SJCRH30 (cell line): ENCODE results near the gene SEZ6L2. TPM values are rescaled to one million over a fixed set of nuclear protein-coding genes. Genes with fewer than 3 reads are reported as not detected.
"Not testable (repeated sequence)": the region's sequence is repeated elsewhere in the genome, so short reads cannot be mapped to it uniquely, and the experiment has no call there.

ENCODE experiments used
- DNase-seq, 2 experiments: peaks; one replicate each; pipeline ENCODE4 v3.0.0-alpha.2; 2015 to 2020
- H3K27ac ChIP-seq: fragments of 250-450 bp; sonication (Bioruptor Pico); 2 replicates; pipeline ENCODE4 v1.5.1; 2020; ENCODE audit warnings: mild to moderate bottlenecking, moderate library complexity
- H3K27me3 ChIP-seq: fragments of 250-450 bp; sonication (Bioruptor Pico); 2 replicates; pipeline ENCODE4 v1.5.1; 2020; ENCODE audit warnings: mild to moderate bottlenecking, moderate library complexity
- H3K36me3 ChIP-seq: fragments of 250-450 bp; sonication (Bioruptor Pico); 2 replicates; pipeline ENCODE4 v1.5.1; 2020; ENCODE audit warnings: mild to moderate bottlenecking, moderate library complexity
- H3K4me1 ChIP-seq: fragments of 250-450 bp; sonication (Bioruptor Pico); 2 replicates; pipeline ENCODE4 v1.5.1; 2020; ENCODE audit warnings: mild to moderate bottlenecking, moderate library complexity
- H3K4me3 ChIP-seq: fragments of 250-450 bp; sonication (Bioruptor Pico); 2 replicates; pipeline ENCODE4 v1.5.1; 2020; ENCODE audit warnings: mild to moderate bottlenecking, moderate library complexity
- H3K9me3 ChIP-seq: fragments of 250-450 bp; sonication (Bioruptor Pico); replicated peaks from 2 replicates; pipeline ENCODE4 v1.5.1; 2020; ENCODE audit warnings: mild to moderate bottlenecking, moderate library complexity
- total RNA-seq: library from RNA; depleted of rRNA; stranded (reverse); fragments of >200 nt; shearing (Covaris generic); gene quantifications from 2 replicates; pipeline ENCODE4 v1.2.3, GENCODE V29; 2014; rRNA removed

SEZ6L2 gene
- total RNA-seq, result not detected in 2 replicates

DNA sequence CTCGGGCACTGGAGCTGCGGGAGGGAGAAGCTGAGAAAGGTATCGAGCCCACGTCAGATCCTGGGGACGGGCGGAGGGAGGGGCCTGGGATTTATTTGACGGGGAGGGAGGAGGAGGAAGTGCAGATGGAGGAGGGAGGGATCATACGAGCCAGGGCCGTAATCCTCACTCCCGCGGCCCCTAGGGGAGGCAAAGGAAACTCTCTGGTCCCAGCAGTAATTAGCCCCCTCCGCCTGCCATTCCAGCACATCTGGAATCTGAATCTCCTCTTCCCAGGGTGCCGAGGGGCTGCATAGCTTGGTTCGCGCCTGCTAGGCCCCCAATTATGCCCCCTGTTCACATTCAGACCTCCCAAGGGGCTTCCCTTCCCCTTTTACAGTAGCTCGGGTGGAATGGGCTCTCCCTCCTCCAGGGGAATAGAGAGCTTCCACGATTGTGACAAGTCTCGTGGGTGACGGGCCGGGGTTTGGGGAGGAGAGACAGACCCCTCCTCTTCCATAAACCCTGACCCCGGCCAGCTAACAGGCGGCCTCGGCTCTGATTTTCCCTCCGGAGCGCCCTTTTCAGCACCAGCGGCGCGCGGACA is at the start of gene SEZ6L2:
TSS of gene SEZ6L2 (minus strand) at position 35 of the 586 bp plus-strand sequence. CDS start 531 bp downstream, outside the sequence.
- Histone ChIP-seq H3K36me3 (no peaks in the 10 kb centered on the region), H3K27me3 (no peaks in the 10 kb centered on the region), H3K27ac (no peak within 1 kb of the TSS), H3K9me3 (no peaks in the 10 kb centered on the region), H3K4me1 (no peaks in the 10 kb centered on the region), H3K4me3 (peak within 1 kb of the TSS; percentile 50)
- no peak for DNase-seq

DNA sequence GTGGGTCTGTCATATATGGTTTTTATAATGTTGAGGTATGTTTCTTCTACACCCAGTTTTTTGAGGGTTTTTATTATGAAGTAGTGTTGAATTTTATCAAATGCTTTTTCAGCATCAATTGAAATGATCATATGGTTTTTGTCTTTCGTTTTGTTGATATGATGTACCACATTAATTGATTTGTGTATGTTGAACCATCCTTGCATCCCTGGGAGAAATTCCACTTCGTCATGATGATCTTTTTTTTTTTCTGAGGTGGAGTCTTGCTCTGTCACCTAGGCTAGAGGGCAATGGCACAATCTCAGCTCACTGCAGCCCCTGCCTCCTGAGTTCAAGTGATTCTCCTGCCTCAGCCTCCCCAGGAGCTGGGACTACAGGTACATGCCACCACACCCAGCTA is 48.5 kb upstream of the SEZ6L2 start:
- H3K27me3 ChIP-seq, result no peaks in the 10 kb centered on the region
- H3K4me1 ChIP-seq, result peaks cover 13% of the 10 kb centered on the region
- no peak overlapping the region for H3K4me3 ChIP-seq
- no peak for DNase-seq
- no peak overlapping the region for H3K27ac ChIP-seq
- H3K36me3 ChIP-seq, result no peaks in the 10 kb centered on the region
- no peaks in the 10 kb centered on the region for H3K9me3 ChIP-seq

DNA sequence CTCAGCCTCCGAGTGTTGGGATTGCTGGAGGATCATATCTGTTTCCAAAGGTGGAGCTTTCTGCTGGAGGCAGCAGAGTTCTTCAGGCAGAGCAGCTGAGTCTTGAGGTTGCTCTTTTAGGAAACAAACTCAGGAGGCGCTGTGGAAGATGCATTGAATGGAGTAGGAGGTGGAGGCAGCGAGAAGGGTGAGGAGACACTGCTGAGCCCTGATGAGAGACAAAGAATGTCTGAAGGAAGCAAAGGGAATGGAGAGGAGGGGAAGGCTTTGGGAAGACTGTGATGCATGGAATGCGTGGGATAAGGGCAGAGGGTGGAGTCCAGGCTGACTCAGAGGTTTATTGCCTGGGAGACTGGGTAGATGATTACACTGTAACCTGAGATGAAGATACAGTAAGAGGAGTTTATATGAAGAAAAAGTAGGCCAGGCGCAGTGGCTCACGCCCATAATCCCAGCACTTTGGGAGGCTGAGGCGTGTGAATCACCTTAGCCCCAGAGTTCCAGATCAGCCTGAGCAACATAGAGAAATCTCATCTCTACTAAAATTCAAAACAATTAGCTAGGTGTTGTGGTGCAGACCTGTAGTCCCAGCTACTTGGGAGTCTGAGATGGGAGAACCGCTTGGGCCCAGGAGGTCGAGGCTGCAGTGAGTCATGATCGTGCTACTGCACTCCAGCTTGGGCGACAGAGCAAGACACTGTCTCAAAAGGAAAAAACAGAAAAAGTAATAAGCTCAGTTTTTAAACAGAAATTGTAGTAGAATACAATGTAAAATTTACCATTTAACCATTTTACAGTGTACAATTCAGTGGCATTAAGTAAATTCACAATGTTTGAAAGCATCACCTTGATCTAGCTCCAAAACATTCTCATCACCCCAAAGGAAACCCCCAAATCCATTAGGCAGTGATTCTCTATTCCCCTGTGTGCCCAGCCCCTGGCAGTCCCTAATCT is 44.8 kb upstream of the SEZ6L2 start:
- H3K27me3 ChIP-seq, result no peaks in the 10 kb centered on the region
- peak; percentile 76 to 86 for DNase-seq
- no peaks in the 10 kb centered on the region for H3K36me3 ChIP-seq
- H3K27ac ChIP-seq, result peak overlapping the region; percentile 33
- H3K4me3 ChIP-seq, result peak overlapping the region; percentile 35
- peaks cover 13% of the 10 kb centered on the region for H3K4me1 ChIP-seq
- H3K9me3 ChIP-seq, result no peaks in the 10 kb centered on the region; the same call in 1 of the 2 replicates

DNA sequence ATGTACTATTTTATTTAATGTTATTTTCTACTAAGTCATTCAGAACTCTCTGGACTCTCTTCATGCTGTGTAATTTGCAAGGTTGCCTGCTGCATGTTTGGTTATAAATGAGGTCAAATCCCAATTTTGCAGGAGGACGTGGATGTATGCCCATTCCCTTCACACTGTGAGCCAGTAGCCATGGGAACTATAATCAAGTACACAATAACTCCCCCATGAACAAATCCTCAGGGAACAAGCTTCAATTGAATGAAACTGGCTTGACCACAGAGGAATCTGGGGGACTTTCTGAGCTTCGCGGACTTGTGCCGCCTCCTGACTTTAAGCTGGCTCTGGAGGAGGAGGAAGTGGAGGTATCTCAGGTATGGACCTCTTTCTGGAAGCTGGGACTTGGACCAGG is 41.3 kb upstream of the SEZ6L2 start:
- Histone ChIP-seq H3K4me3 (no peak overlapping the region), H3K27ac (no peak overlapping the region), H3K27me3 (no peaks in the 10 kb centered on the region), H3K4me1 (peaks cover 13% of the 10 kb centered on the region), H3K9me3 (no peaks in the 10 kb centered on the region; the same call in 1 of the 2 replicates), H3K36me3 (no peaks in the 10 kb centered on the region)
- no peak for DNase-seq

DNA sequence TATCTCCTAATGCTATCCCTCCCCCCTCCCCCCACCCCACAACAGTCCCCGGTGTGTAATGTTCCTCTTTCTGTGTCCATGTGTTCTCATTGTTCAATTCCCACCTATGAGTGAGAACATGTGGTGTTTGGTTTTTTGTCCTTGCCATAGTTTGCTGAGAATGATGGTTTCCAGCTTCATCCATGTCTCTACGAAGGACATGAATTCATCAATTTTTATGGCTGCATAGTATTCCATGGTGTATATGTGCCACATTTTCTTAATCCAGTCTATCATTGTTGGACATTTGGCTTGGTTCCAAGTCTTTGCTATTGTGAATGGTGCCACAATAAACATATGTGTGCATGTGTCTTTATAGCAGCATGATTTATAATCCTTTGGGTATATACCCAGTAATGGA is 32.4 kb upstream of the SEZ6L2 start:
- not testable (repeated sequence) for H3K36me3 ChIP-seq, DNase-seq, H3K4me1 ChIP-seq, H3K27me3 ChIP-seq, H3K9me3 ChIP-seq, H3K27ac ChIP-seq, H3K4me3 ChIP-seq

DNA sequence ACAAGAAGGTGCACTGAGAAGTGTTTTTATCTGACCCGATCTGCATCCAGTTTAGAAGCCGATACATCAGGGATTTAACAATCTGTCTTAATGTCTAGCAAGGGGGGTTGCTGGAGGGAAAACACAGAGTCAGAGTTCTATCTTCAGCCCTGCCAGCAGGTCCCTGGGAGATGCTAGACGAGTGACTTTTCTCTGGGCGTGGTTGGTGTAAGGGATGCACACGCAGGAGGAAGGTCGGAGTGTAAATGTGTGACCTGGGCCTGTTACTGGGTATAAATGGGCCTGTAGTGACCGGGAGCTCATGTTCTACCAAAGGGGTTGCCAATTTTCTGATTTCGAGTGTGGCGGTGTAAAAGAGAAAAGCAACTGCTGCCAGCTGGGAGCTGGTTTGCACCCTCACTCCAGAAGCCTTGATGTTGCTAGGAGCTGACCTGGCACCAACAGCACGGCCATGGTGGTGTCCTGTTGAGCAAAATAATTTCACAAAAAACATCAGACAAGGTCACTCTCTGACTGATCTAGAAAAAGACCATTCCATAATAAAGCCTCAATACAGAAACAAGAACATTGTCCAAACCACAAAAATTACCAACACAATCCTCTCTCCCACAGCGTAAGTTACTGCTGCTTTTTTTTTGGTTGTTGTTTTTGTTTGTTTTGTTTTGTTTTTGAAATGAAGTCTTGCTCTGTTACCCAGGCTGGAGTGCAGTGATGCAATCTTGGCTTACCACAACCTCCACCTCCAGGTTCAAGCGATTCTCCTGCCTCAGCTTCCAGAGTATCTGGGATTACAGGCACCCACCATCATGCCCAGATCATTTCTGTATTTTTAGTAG is 27.9 kb upstream of the SEZ6L2 start:
- H3K27ac ChIP-seq, result no peak overlapping the region; the same call in 1 of the 2 replicates
- H3K9me3 ChIP-seq, result no peaks in the 10 kb centered on the region
- H3K36me3 ChIP-seq, result no peaks in the 10 kb centered on the region
- DNase-seq, result no peak
- H3K4me1 ChIP-seq, result peaks cover 3% of the 10 kb centered on the region; the same call in 1 of the 2 replicates
- no peaks in the 10 kb centered on the region for H3K27me3 ChIP-seq
- peak overlapping the region; percentile 89 for H3K4me3 ChIP-seq

DNA sequence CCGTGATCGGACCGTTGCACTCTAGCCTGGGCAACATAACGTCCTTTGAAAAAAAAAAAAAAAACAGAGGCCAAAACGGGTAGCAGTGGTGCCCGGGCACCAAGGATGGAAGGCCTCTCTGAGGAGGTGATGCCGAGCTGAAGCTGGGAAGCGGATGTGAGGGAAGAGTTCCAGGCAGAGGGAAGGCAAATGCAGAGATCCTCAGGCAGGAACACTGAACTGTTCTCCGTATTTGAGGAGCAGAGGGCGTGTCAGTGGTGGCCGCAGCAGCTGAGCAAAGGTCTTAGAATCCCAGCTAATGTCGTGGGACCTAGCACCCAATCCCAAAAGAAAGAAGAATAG is 27.3 kb upstream of the SEZ6L2 start:
- Histone ChIP-seq H3K36me3 (no peaks in the 10 kb centered on the region), H3K27ac (peak overlapping the region; percentile 76), H3K4me1 (peaks cover 3% of the 10 kb centered on the region; the same call in 1 of the 2 replicates), H3K27me3 (no peaks in the 10 kb centered on the region), H3K4me3 (peak overlapping the region; percentile 89), H3K9me3 (no peaks in the 10 kb centered on the region)
- peak; percentile 45 to 65 for DNase-seq

DNA sequence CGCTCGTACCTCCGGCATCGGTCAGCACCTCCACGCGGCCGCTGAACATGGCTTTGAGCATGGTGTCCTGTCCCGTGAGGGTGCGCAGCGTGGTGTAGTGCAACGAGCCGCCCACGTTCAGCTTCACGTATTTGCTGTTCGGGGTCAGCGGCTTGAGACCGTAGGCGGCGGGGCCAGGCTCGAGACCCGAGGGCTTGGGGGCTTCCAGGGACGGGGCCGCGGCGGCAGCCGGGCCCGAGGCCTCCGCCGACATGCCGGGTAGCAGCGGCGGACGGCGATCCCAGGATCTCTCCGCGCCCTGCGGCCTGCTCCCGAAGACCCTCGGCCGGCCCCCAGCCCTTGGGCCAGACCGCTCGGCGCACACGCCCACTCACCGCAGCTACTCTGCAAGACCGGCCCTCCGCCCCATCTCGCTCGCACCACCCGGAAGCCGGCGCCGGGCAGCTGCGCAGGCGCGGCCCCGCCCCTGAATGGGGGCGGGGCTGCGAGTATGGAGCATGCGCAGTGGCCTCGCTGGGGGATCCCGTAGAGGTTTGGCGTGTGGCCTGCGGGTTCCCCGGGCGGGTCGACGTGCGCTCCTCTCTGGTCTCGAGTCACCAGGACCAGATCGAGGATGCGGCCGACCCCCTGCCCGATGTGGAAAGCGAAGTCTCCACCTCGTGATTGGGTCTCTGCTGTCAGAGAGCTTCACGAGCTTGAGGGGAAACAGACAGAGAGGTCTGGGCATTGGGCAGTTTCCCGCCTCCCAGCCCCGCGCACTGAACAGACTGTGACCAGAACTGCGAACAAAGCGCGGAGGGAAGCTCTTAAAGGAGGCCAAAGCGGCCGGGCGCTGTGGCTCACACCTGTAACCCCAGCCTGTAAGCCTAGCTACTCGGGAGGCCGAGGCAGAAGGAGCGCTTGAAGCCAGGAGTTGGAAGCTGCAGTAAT is 26.7 kb upstream of the SEZ6L2 start, which contains the start of gene KCTD13:
TSS of gene KCTD13 (minus strand) at position 446 of the 930 bp plus-strand sequence. CDS start at position 253, 193 bp downstream.
- no peaks in the 10 kb centered on the region for H3K27me3 ChIP-seq
- H3K4me3 ChIP-seq, result peak within 1 kb of the TSS; percentile 89
- no peaks in the 10 kb centered on the region for H3K9me3 ChIP-seq
- DNase-seq, result peak; percentile 79 to 89
- H3K36me3 ChIP-seq, result no peaks in the 10 kb centered on the region
- peak within 1 kb of the TSS; percentile 76 for H3K27ac ChIP-seq
- H3K4me1 ChIP-seq, result peaks cover 3% of the 10 kb centered on the region; the same call in 1 of the 2 replicates

DNA sequence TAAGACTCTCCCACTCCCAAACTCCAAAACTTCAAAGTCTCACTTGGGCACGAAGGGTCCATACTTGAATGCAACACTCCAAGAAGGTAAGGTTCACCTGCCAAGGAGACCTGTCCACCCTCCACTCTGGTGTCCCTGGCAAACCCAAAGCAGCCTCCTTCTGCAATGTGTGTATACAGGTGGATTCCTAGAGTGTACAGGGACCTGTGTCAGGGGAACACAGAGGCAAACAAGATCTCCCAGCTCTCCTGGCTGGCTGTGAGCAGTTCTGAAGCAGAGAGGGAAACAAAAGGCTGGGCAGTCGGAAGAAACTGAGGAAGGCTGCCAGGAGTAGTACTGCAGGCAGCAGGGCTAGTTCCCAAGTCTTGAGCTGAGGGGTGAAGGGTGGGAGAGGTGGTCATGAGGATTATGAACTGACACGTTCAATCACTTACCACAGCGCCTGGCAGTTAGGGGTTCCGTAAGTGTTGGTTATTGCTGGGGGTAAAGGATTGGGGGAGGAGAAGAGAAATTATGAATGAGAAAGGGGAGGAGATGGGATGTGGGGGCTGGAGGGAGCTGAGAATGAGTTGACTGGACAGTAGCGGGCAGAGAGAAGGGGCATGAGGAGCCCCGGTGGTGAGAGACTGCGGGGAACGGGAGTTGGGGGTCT is 25.9 kb upstream of the SEZ6L2 start:
- Histone ChIP-seq H3K9me3 (no peaks in the 10 kb centered on the region), H3K4me3 (peak overlapping the region; percentile 89), H3K4me1 (peaks cover 3% of the 10 kb centered on the region; the same call in 1 of the 2 replicates), H3K27ac (no peak overlapping the region), H3K36me3 (no peaks in the 10 kb centered on the region), H3K27me3 (no peaks in the 10 kb centered on the region)
- no peak for DNase-seq

DNA sequence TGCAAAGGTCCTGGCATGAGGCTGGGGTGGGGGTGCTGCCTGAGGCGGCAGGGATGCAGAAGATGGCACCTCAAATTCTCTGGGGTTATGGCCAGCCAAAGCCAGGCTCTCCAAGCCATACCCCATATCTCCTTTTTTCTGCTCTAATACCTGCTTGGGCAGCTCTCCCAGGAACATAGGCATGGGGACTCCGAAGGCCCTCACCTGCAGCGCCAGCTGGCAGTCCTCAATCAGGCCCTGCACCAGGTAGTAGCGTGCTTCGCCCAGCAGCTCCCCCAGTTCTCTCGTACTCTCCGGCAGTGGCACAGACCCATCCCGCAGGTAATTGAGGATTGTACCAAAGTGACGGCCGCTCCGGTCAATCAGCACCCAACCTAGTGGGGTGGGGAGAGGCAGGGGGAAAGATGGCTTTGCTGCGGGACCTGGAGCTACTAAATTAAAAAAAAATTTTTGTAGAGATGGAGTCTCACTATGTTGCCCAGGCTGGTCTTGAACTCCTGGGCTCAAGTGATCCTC is 23.7 kb upstream of the SEZ6L2 start:
- Histone ChIP-seq H3K36me3 (peaks cover 8% of the 10 kb centered on the region), H3K4me1 (peaks cover 3% of the 10 kb centered on the region; the same call in 1 of the 2 replicates), H3K4me3 (no peak overlapping the region), H3K9me3 (no peaks in the 10 kb centered on the region), H3K27me3 (no peaks in the 10 kb centered on the region), H3K27ac (no peak overlapping the region)
- DNase-seq, result no peak

DNA sequence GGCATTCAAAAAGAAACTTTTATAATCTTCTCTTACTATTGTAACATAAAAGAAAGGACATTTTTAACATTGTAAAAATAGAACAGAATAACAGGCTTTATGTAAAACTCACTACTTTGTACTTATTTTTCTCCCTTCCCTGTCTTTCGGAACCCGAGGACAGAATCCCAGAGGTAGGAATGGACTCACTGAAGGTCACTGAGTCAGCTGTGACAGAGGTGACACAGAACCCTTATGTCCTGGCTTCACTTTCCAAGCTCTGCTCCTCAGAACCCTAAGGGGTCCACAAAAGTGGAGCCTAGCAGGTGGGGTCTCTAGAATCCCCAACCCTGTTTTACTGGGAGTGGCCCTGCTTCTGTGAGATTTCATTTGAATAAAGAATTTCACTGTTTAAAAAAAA is 23.0 kb upstream of the SEZ6L2 start:
- Histone ChIP-seq H3K27me3 (no peaks in the 10 kb centered on the region), H3K4me3 (no peak overlapping the region), H3K9me3 (no peaks in the 10 kb centered on the region), H3K27ac (no peak overlapping the region), H3K36me3 (peaks cover 8% of the 10 kb centered on the region), H3K4me1 (peaks cover 3% of the 10 kb centered on the region; the same call in 1 of the 2 replicates)
- no peak for DNase-seq

DNA sequence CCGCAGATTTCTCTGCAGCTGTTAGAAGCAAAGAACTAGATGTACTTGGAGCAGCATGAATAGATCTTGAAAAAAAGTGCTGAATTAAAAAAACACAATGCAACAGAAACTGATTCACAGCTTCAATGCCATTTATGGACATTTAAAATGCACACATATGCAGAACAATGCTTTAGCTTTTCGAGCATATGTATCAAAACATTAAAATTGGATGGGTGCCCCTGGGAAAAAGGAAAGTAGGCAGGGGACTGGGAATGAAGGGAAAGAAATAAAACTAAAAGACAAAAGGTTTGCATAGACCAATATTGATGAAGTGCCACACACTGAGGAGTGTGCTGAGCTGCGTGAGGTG is 21.7 kb upstream of the SEZ6L2 start:
- Histone ChIP-seq H3K9me3 (no peaks in the 10 kb centered on the region), H3K4me3 (no peak overlapping the region), H3K36me3 (peaks cover 8% of the 10 kb centered on the region), H3K27ac (no peak overlapping the region), H3K27me3 (no peaks in the 10 kb centered on the region), H3K4me1 (peaks cover 3% of the 10 kb centered on the region; the same call in 1 of the 2 replicates)
- DNase-seq, result no peak
